Measurements from ENCODE around the gene BMPR1A.
A peak's percentile ranks its signal among the peaks of the same experiment; 100 is the strongest.
"Not testable (repeated sequence)": the region's sequence is repeated elsewhere in the genome, so short reads cannot be mapped to it uniquely, and the experiment has no call there.

The BMPR1A gene

GRCh38 chr10:86952697-86953096 lies 196.3 kb downstream of the BMPR1A start:
- not testable (repeated sequence) for DNase-seq (ENCODE audit: low read depth, low spot score); H3K36me3 ChIP-seq (ENCODE audit: control insufficient read depth, insufficient read depth, low read length)

GRCh38 chr10:86953747-86954680 lies 197.6 kb downstream of the BMPR1A start:
- Histone ChIP-seq H3K4me1 (ENCODE audit: control insufficient read depth, insufficient read depth, low read length) (peaks cover 34% of the 10 kb centered on the region), H3K4me3 (ENCODE audit: low read length) (no peak overlapping the region), H3K36me3 (ENCODE audit: control insufficient read depth, insufficient read depth, low read length) (no peaks in the 10 kb centered on the region), H3K27ac (ENCODE audit: low read length) (peak overlapping the region; percentile 19), H3K9me3 (ENCODE audit: control insufficient read depth, insufficient read depth, low read length) (no peaks in the 10 kb centered on the region; the same call in 1 of the 2 replicates), H3K27me3 (ENCODE audit: control insufficient read depth, insufficient read depth, low read length) (no peaks in the 10 kb centered on the region)
- DNase-seq (ENCODE audit: low read depth, low spot score), result peak; percentile 87
- WGBS (ENCODE audit: insufficient coverage, insufficient read length), result no CpG with 5 or more reads among the region's 15 CpGs

More at GRCh38 chr10:86952697-86953096, 196.3 kb downstream of the BMPR1A start:
- H3K4me3 ChIP-seq (ENCODE audit: low read length); H3K27ac ChIP-seq (ENCODE audit: low read length); H3K27me3 ChIP-seq (ENCODE audit: control insufficient read depth, insufficient read depth, low read length); H3K9me3 ChIP-seq (ENCODE audit: control insufficient read depth, insufficient read depth, low read length): not testable (repeated sequence)
- WGBS (ENCODE audit: insufficient coverage, insufficient read length), result no CpG with 5 or more reads among the region's 10 CpGs
- H3K4me1 ChIP-seq (ENCODE audit: control insufficient read depth, insufficient read depth, low read length), result peaks cover 25% of the 10 kb centered on the region

GRCh38 chr10:86954681-86955500 lies 198.5 kb downstream of the BMPR1A start:
- WGBS (ENCODE audit: insufficient coverage, insufficient read length), result no CpG with 5 or more reads among the region's 13 CpGs
- H3K27ac ChIP-seq (ENCODE audit: low read length), result peak overlapping the region; percentile 19
- H3K4me1 ChIP-seq (ENCODE audit: control insufficient read depth, insufficient read depth, low read length), result peaks cover 39% of the 10 kb centered on the region

GRCh38 chr10:86955501-86956194 lies 199.2 kb downstream of the BMPR1A start:
- no CpG with 5 or more reads among the region's 16 CpGs for WGBS (ENCODE audit: insufficient coverage, insufficient read length)
- no peak for DNase-seq (ENCODE audit: low read depth, low spot score)
- no peaks in the 10 kb centered on the region for H3K27me3 ChIP-seq (ENCODE audit: control insufficient read depth, insufficient read depth, low read length)
- H3K4me3 ChIP-seq (ENCODE audit: low read length), result no peak overlapping the region
- H3K4me1 ChIP-seq (ENCODE audit: control insufficient read depth, insufficient read depth, low read length), result peaks cover 40% of the 10 kb centered on the region
- H3K36me3 ChIP-seq (ENCODE audit: control insufficient read depth, insufficient read depth, low read length), result no peaks in the 10 kb centered on the region
- no peaks in the 10 kb centered on the region; the same call in 1 of the 2 replicates for H3K9me3 ChIP-seq (ENCODE audit: control insufficient read depth, insufficient read depth, low read length)
- H3K27ac ChIP-seq (ENCODE audit: low read length), result no peak overlapping the region

More at GRCh38 chr10:86954681-86955500, 198.5 kb downstream of the BMPR1A start:
- no peaks in the 10 kb centered on the region; the same call in 1 of the 2 replicates for H3K9me3 ChIP-seq (ENCODE audit: control insufficient read depth, insufficient read depth, low read length)
- no peak for DNase-seq (ENCODE audit: low read depth, low spot score)
- no peak overlapping the region for H3K4me3 ChIP-seq (ENCODE audit: low read length)
- H3K27me3 ChIP-seq (ENCODE audit: control insufficient read depth, insufficient read depth, low read length), result no peaks in the 10 kb centered on the region
- no peaks in the 10 kb centered on the region for H3K36me3 ChIP-seq (ENCODE audit: control insufficient read depth, insufficient read depth, low read length)

GRCh38 chr10:86956195-86956847 lies 199.9 kb downstream of the BMPR1A start:
- Histone ChIP-seq H3K27me3 (ENCODE audit: control insufficient read depth, insufficient read depth, low read length) (no peaks in the 10 kb centered on the region), H3K27ac (ENCODE audit: low read length) (no peak overlapping the region), H3K4me3 (ENCODE audit: low read length) (no peak overlapping the region), H3K4me1 (ENCODE audit: control insufficient read depth, insufficient read depth, low read length) (peaks cover 40% of the 10 kb centered on the region), H3K36me3 (ENCODE audit: control insufficient read depth, insufficient read depth, low read length) (no peaks in the 10 kb centered on the region), H3K9me3 (ENCODE audit: control insufficient read depth, insufficient read depth, low read length) (no peaks in the 10 kb centered on the region; the same call in 1 of the 2 replicates)
- WGBS (ENCODE audit: insufficient coverage, insufficient read length), result no CpG with 5 or more reads among the region's 7 CpGs
- DNase-seq (ENCODE audit: low read depth, low spot score), result no peak

GRCh38 chr10:86956848-86957448 lies 200.5 kb downstream of the BMPR1A start:
- H3K27me3 ChIP-seq (ENCODE audit: control insufficient read depth, insufficient read depth, low read length), result no peaks in the 10 kb centered on the region
- no peak overlapping the region for H3K27ac ChIP-seq (ENCODE audit: low read length)
- no peak for DNase-seq (ENCODE audit: low read depth, low spot score)
- no CpG with 5 or more reads among the region's 7 CpGs for whole genome bisulfite sequencing (ENCODE audit: insufficient coverage, insufficient read length)
- no peaks in the 10 kb centered on the region; the same call in 1 of the 2 replicates for H3K9me3 ChIP-seq (ENCODE audit: control insufficient read depth, insufficient read depth, low read length)
- peaks cover 40% of the 10 kb centered on the region for H3K4me1 ChIP-seq (ENCODE audit: control insufficient read depth, insufficient read depth, low read length)
- no peaks in the 10 kb centered on the region for H3K36me3 ChIP-seq (ENCODE audit: control insufficient read depth, insufficient read depth, low read length)
- no peak overlapping the region for H3K4me3 ChIP-seq (ENCODE audit: low read length)

GRCh38 chr10:86957471-86958115 lies 201.2 kb downstream of the BMPR1A start, which contains the start of gene MMRN2:
MMRN2 (minus strand) TSS chr10:86957615; CDS start chr10:86957541, 74 bp downstream.
- DNase-seq (ENCODE audit: low read depth, low spot score), result no peak
- Histone ChIP-seq H3K4me1 (ENCODE audit: control insufficient read depth, insufficient read depth, low read length) (peaks cover 40% of the 10 kb centered on the region), H3K27me3 (ENCODE audit: control insufficient read depth, insufficient read depth, low read length) (no peaks in the 10 kb centered on the region), H3K27ac (ENCODE audit: low read length) (no peak within 1 kb of the TSS), H3K4me3 (ENCODE audit: low read length) (no peak within 1 kb of the TSS), H3K36me3 (ENCODE audit: control insufficient read depth, insufficient read depth, low read length) (no peaks in the 10 kb centered on the region), H3K9me3 (ENCODE audit: control insufficient read depth, insufficient read depth, low read length) (no peaks in the 10 kb centered on the region)
- WGBS (ENCODE audit: insufficient coverage, insufficient read length), result no CpG with 5 or more reads among the region's 9 CpGs

- Histone ChIP-seq H3K4me3 (ENCODE audit: low read length) (no peak within 1 kb of the TSS), H3K4me1 (ENCODE audit: control insufficient read depth, insufficient read depth, low read length) (peaks cover 40% of the 10 kb centered on the region), H3K27ac (ENCODE audit: low read length) (no peak within 1 kb of the TSS), H3K36me3 (ENCODE audit: control insufficient read depth, insufficient read depth, low read length) (no peaks in the 10 kb centered on the region), H3K27me3 (ENCODE audit: control insufficient read depth, insufficient read depth, low read length) (no peaks in the 10 kb centered on the region), H3K9me3 (ENCODE audit: control insufficient read depth, insufficient read depth, low read length) (no peaks in the 10 kb centered on the region)
- DNase-seq (ENCODE audit: low read depth, low spot score), result no peak
- WGBS (ENCODE audit: insufficient coverage, insufficient read length), result no CpG with 5 or more reads among the region's 22 CpGs
Observed at GRCh38 chr10:86958116-86958900, 201.9 kb downstream of the BMPR1A start, which contains the start of gene SNCG. SNCG (plus strand) TSS chr10:86958599; CDS start chr10:86958698, 99 bp downstream.

Measured in iPS DF 6.9 (cell line).